ENCODE data around the gene REX1BD. TPM values are rescaled to one million over a fixed set of nuclear protein-coding genes. Genes with fewer than 3 reads are reported as not detected.

Gene REX1BD
- polyA plus RNA-seq, 3 donors = 83.7 to 141 (median 122) TPM

- WGBS (ENCODE audit: insufficient coverage) = 85% methylated on average over 5 of the region's 6 CpGs
- H2AFZ ChIP-seq (ENCODE audit: insufficient read depth, low read depth, low read length, poor library complexity, severe bottlenecking) = peak overlapping the region; percentile 13
- no peaks in the 10 kb centered on the region for H3K36me3 Mint-ChIP-seq
- no peaks in the 10 kb centered on the region for H3K4me1 Mint-ChIP-seq
- no peaks in the 10 kb centered on the region for H3K36me3 ChIP-seq (replicated peaks in 1 of 2; ENCODE audit: control insufficient read depth in 1 of 2, insufficient read depth in 2 of 2, low read length in 2 of 2)
- no peak overlapping the region for H3K4me2 ChIP-seq (replicated peaks; ENCODE audit: extremely low read depth, low read length, poor library complexity, severe bottlenecking)
- no peaks in the 10 kb centered on the region for H3K27me3 ChIP-seq (ENCODE audit: control insufficient read depth in 2 of 2, insufficient read depth in 2 of 2, low read length in 2 of 2)
- no peaks in the 10 kb centered on the region for H3K9me3 ChIP-seq (replicated peaks in 1 of 2; ENCODE audit: control insufficient read depth in 1 of 2, insufficient read depth in 1 of 2, low read length in 2 of 2)
- H4K20me1 ChIP-seq (ENCODE audit: insufficient read depth, low read length) = no peaks in the 10 kb centered on the region
- no peak for DNase-seq
- no peak overlapping the region for H3K4me3 ChIP-seq (replicated peaks in 1 of 3; ENCODE audit: low read depth in 2 of 3, low read length in 3 of 3)
- no peak overlapping the region for H3K4me3 Mint-ChIP-seq
- no peaks in the 10 kb centered on the region for H3K9me3 Mint-ChIP-seq
- intact Hi-C loops (cut with micrococcal nuclease) = no loop called here
- H3K4me1 ChIP-seq (ENCODE audit: control insufficient read depth in 1 of 2, insufficient read depth in 2 of 2, low read length in 2 of 2) = no peaks in the 10 kb centered on the region
- no peaks in the 10 kb centered on the region for H3K79me2 ChIP-seq (ENCODE audit: insufficient read depth, low read length)
- no peak overlapping the region for H3K27ac ChIP-seq (ENCODE audit: low read depth in 1 of 2, low read length in 2 of 2)
- no peak for TF ChIP-seq CTCF (IDR thresholded peaks at IDR 0.05)
- no peak overlapping the region for H3K27ac Mint-ChIP-seq
- H3K27me3 Mint-ChIP-seq (ENCODE audit: low read depth in 3 of 3) = peaks cover 4 to 9% (median 7%) of the 10 kb centered on the region in 3 donors
- H3K9ac ChIP-seq (ENCODE audit: insufficient read depth, low read length, poor library complexity, severe bottlenecking) = no peak overlapping the region
These were observed 37.0 kb upstream of the REX1BD start for GRCh38 chr19:18551631-18552030.

- Histone ChIP-seq H3K79me2 (ENCODE audit: insufficient read depth, low read length) (peaks cover 38% of the 10 kb centered on the region), H2AFZ (ENCODE audit: insufficient read depth, low read depth, low read length, poor library complexity, severe bottlenecking) (peak within 1 kb of the TSS; percentile 68)
These were observed 31.0 kb upstream of the REX1BD start, which contains the start of gene KXD1 for GRCh38 chr19:18557411-18558201. KXD1 (plus strand) TSS chr19:18557870; CDS start chr19:18562057, 4,187 bp downstream.

More at GRCh38 chr19:18557411-18558201, 31.0 kb upstream of the REX1BD start, which contains the start of gene KXD1:
- no peaks in the 10 kb centered on the region for H4K20me1 ChIP-seq (ENCODE audit: insufficient read depth, low read length)
- no peaks in the 10 kb centered on the region for H3K9me3 ChIP-seq (replicated peaks in 1 of 2; ENCODE audit: control insufficient read depth in 1 of 2, insufficient read depth in 1 of 2, low read length in 2 of 2)
- Mint-ChIP-seq H3K27ac (peak within 1 kb of the TSS; percentile 93 to 97 (median 95)), H3K9me3 (no peaks in the 10 kb centered on the region), H3K4me3 (peak within 1 kb of the TSS; percentile 88 to 90), H3K27me3 (ENCODE audit: low read depth in 3 of 3) (peaks cover 0 to 3% (median 0%) of the 10 kb centered on the region in 3 donors), H3K4me1 (peaks cover 16% of the 10 kb centered on the region), H3K36me3 (peaks cover 11 to 13% of the 10 kb centered on the region in 2 donors)
- 2% methylated on average over 55 of the region's 58 CpGs for WGBS (ENCODE audit: insufficient coverage)
- H3K4me1 ChIP-seq (ENCODE audit: control insufficient read depth in 1 of 2, insufficient read depth in 2 of 2, low read length in 2 of 2) = peaks cover 14 to 17% of the 10 kb centered on the region in 2 donors
- peak; percentile 99 to 100 (median 100) for DNase-seq
- peaks cover 11 to 13% of the 10 kb centered on the region in 2 donors for H3K36me3 ChIP-seq (replicated peaks in 1 of 2; ENCODE audit: control insufficient read depth in 1 of 2, insufficient read depth in 2 of 2, low read length in 2 of 2)
- no peak for TF ChIP-seq CTCF (IDR thresholded peaks at IDR 0.05)
- H3K9ac ChIP-seq (ENCODE audit: insufficient read depth, low read length, poor library complexity, severe bottlenecking) = peak within 1 kb of the TSS; percentile 95
- peak within 1 kb of the TSS; percentile 69 to 97 for H3K27ac ChIP-seq (ENCODE audit: low read depth in 1 of 2, low read length in 2 of 2)
- peak within 1 kb of the TSS; percentile 100 for H3K4me2 ChIP-seq (replicated peaks; ENCODE audit: extremely low read depth, low read length, poor library complexity, severe bottlenecking)
- peak within 1 kb of the TSS; percentile 75 to 96 (median 95) for H3K4me3 ChIP-seq (replicated peaks in 1 of 3; ENCODE audit: low read depth in 2 of 3, low read length in 3 of 3)
- H3K27me3 ChIP-seq (ENCODE audit: control insufficient read depth in 2 of 2, insufficient read depth in 2 of 2, low read length in 2 of 2) = no peaks in the 10 kb centered on the region
- intact Hi-C loops (cut with micrococcal nuclease) = loop anchor here (1.0 to 5.0 kb wide), 4 partner anchors 13 to 35 kb away; partner anchors contain the start of genes ELL (in 2 of the 2) and UBA52 (in 1 of the 2)

Data from CD14-positive monocyte (primary cell).